Adrenal gland (tissue), 12 donors: ENCODE results near the gene MIEN1. TPM values are rescaled to one million over a fixed set of nuclear protein-coding genes. Genes with fewer than 3 reads are reported as not detected.

Experiments
- DNase-seq, 7 donors: peaks; one replicate each; pipeline ENCODE4 v3.0.0-alpha.2; 2019 to 2020
- H3K27ac ChIP-seq, 5 donors: fragments of 200-600 bp; sonication (generic) in 4 of 5; 1 replicate in 3 of 5; 2 replicates in 2 of 5; pipeline versions ENCODE4 v1.5.1 to v1.8.0; 2016 to 2020; ENCODE audit warnings: mild to moderate bottlenecking in 1 of 5
- H3K27me3 ChIP-seq: fragments of 200-600 bp; 2 replicates; pipeline ENCODE4 v1.8.0; 2021
- H3K36me3 ChIP-seq, 2 donors: fragments of 200-600 bp; replicated peaks in 1 of 2; 1 replicate in 1 of 2; 2 replicates in 1 of 2; pipeline versions ENCODE4 v1.5.1 to v1.8.0; 2018 to 2022
- H3K4me1 ChIP-seq, 2 donors: fragments of 200-600 bp; replicated peaks in 1 of 2; 1 replicate in 1 of 2; 2 replicates in 1 of 2; pipeline versions ENCODE4 v1.5.1 to v1.8.0; 2018 to 2021
- H3K4me3 ChIP-seq, 4 donors: fragments of 200-600 bp; sonication (generic) in 3 of 4; one replicate each; pipeline ENCODE4 v1.5.1; 2016 to 2018
- H3K9me3 ChIP-seq, 3 donors: fragments of 200-600 bp; sonication (generic) in 1 of 3; replicated peaks in 1 of 3; 1 replicate in 2 of 3; 2 replicates in 1 of 3; pipeline versions ENCODE4 v1.5.1 to v1.8.0; 2016 to 2021
- CTCF ChIP-seq, 6 experiments: fragments of 450-650 bp in 4 of 6; fragments of 200-600 bp in 2 of 6; sonication (generic) in 1 of 6; IDR thresholded peaks; 1 replicate in 5 of 6; 2 replicates in 1 of 6; pipeline versions ENCODE4 v1.5.1 to v1.8.0; 2016 to 2021; ENCODE audit warnings: antibody characterized with exemption in 6 of 6, mild to moderate bottlenecking in 2 of 6, moderate library complexity in 1 of 6
- POLR2A ChIP-seq, 2 donors: fragments of 450-650 bp; IDR thresholded peaks; one replicate each; pipeline ENCODE4 v1.6.1; 2017; ENCODE audit warnings: antibody characterized with exemption in 2 of 2, mild to moderate bottlenecking in 2 of 2, moderate library complexity in 1 of 2
- WGBS, 4 donors: extraction: QIAGEN DNeasy Blood & Tissue Kit in 2 of 4; methylation state at CpG; one replicate each; pipeline versions ENCODE4 v1.1.5 to v1.1.7; 2013 to 2017; 5-methylcytosine and 5-hydroxymethylcytosine counted together
- intact Hi-C, 2 donors: fragments of 100-400 bp; cut with DNase I; formaldehyde crosslinking; loops; one replicate each; pipeline versions ENCODE4 v1.14.1 to v1.15.0; 2022 to 2023
- polyA plus RNA-seq, 3 donors: library from polyadenylated mRNA; stranded (reverse); fragments of 200-250 nt in 2 of 3; fragments of 350-450 nt in 1 of 3; fragmentation: Illumina TruSeq in 1 of 3; extraction: RNeasy Lipid Tissue Mini Kit (QIAGEN cat#74804) in 1 of 3; gene quantifications; one replicate each; pipeline ENCODE4 v1.2.3, GENCODE V29; 2013 to 2014
- total RNA-seq, 9 donors: library from RNA; depleted of rRNA in 4 of 9; stranded (reverse); fragments of >200 nt in 4 of 9; fragments of 120-200 nt in 1 of 9; fragmentation: NEBNext Ultra II Directional in 1 of 9; extraction: Animal tissue kit (Norgen Biotek cat#: 25700) in 1 of 9; gene quantifications; one replicate each; pipeline versions ENCODE4 v1.1.0 to v1.2.4, GENCODE V29; 2013 to 2023
- donor health status: healthy with polysubstance abuse.
- donor health status: Bipolar disorder and iron deficiency.
- donor health status: DM: yes; HTN: yes; CAD: no.
- donor health status: DM: no; HTN: no; CAD: no.
- donor health status: DM: no; HTN: no; CAD: no.
- donor health status: DM: yes; HTN: yes; CAD: no.

Gene MIEN1
- total and polyA plus RNA-seq, 12 donors = 41.9 to 210 (median 51.0) TPM

GRCh38 chr17:39757176-39757662 lies 26.9 kb upstream of the MIEN1 start:
- 61 to 73% (median 68%) methylated on average over 4 of the region's 4 CpGs for WGBS, 4 donors
- H3K4me3 ChIP-seq = no peak overlapping the region
- peaks cover 5 to 15% of the 10 kb centered on the region in 2 donors for H3K4me1 ChIP-seq
- DNase-seq = no peak
- no peak overlapping the region for H3K27ac ChIP-seq
- no peaks in the 10 kb centered on the region for H3K36me3 ChIP-seq
- no peaks in the 10 kb centered on the region for H3K9me3 ChIP-seq
- intact Hi-C loops = loop anchor here in 1 of 2 donors (2.0 to 10.0 kb wide), 2 partner anchors 136 to 212 kb away; no protein-coding TSS in a partner anchor
- no peak for TF ChIP-seq POLR2A (IDR thresholded peaks at IDR 0.05)
- TF ChIP-seq CTCF (IDR thresholded peaks at IDR 0.05) = no peak
- no peaks in the 10 kb centered on the region for H3K27me3 ChIP-seq

GRCh38 chr17:39756380-39757079 lies 26.2 kb upstream of the MIEN1 start:
- no peaks in the 10 kb centered on the region for H3K36me3 ChIP-seq
- WGBS, 4 donors = 56 to 72% (median 64%) methylated on average over 6 to 7 of the region's 7 CpGs
- intact Hi-C loops = loop anchor here in 1 of 2 donors (2.0 to 10.0 kb wide), 2 partner anchors 136 to 212 kb away; no protein-coding TSS in a partner anchor
- no peak overlapping the region for H3K4me3 ChIP-seq
- peaks cover 5 to 15% of the 10 kb centered on the region in 2 donors for H3K4me1 ChIP-seq
- peak in 1 of 7 donors; percentile 38 for DNase-seq
- no peak for TF ChIP-seq POLR2A (IDR thresholded peaks at IDR 0.05)
- H3K27ac ChIP-seq = no peak overlapping the region
- no peaks in the 10 kb centered on the region for H3K27me3 ChIP-seq
- H3K9me3 ChIP-seq = no peaks in the 10 kb centered on the region

- peaks cover 5 to 15% of the 10 kb centered on the region in 2 donors for H3K4me1 ChIP-seq
- no peaks in the 10 kb centered on the region for H3K9me3 ChIP-seq
- H3K27ac ChIP-seq = peak overlapping the region in 2 of 5 donors; percentile 87 to 91
- no peaks in the 10 kb centered on the region for H3K36me3 ChIP-seq
- DNase-seq = peak in 2 of 7 donors; percentile 12 to 47
- TF ChIP-seq POLR2A (IDR thresholded peaks at IDR 0.05) (no peak), CTCF (IDR thresholded peaks at IDR 0.05) (no peak)
- H3K4me3 ChIP-seq = no peak overlapping the region
- intact Hi-C loops = loop anchor here in 1 of 2 donors (2.0 to 10.0 kb wide), 2 partner anchors 135 to 211 kb away; no protein-coding TSS in a partner anchor
- 59 to 71% (median 63%) methylated on average over 9 to 18 of the region's 18 CpGs for WGBS, 4 donors
- no peaks in the 10 kb centered on the region for H3K27me3 ChIP-seq
Observed at GRCh38 chr17:39755554-39756379, 25.4 kb upstream of the MIEN1 start.

GRCh38 chr17:39754958-39755553 lies 24.7 kb upstream of the MIEN1 start:
- no peaks in the 10 kb centered on the region for H3K9me3 ChIP-seq
- 31 to 66% (median 38%) methylated on average over 13 to 21 of the region's 21 CpGs for WGBS, 4 donors
- peak overlapping the region; percentile 7 to 73 (median 63) for H3K4me3 ChIP-seq
- DNase-seq = peak in 3 of 7 donors; percentile 19 to 58 (median 37)
- no peaks in the 10 kb centered on the region for H3K36me3 ChIP-seq
- peak overlapping the region; percentile 34 to 91 (median 79) for H3K27ac ChIP-seq
- no peaks in the 10 kb centered on the region for H3K27me3 ChIP-seq
- H3K4me1 ChIP-seq = peaks cover 8 to 15% of the 10 kb centered on the region in 2 donors
- intact Hi-C loops = loop anchor here (5.0 to 10.0 kb wide), 2 partner anchors 128 to 210 kb away; partner anchors contain the start of gene PPP1R1B (in 1 of the 2)
- TF ChIP-seq POLR2A (IDR thresholded peaks at IDR 0.05) (no peak), CTCF (IDR thresholded peaks at IDR 0.05) (no peak)
